ENCODE measurements around the gene NUDT13. TPM values are rescaled to one million over a fixed set of nuclear protein-coding genes. Genes with fewer than 3 reads are reported as not detected.

Gene NUDT13
- total and polyA plus RNA-seq, 10 donors: 1.4 to 3.3 (median 2.3) TPM

- Histone ChIP-seq H3K4me3 (no peak overlapping the region), H3K36me3 (peaks cover 0 to 32% (median 2%) of the 10 kb centered on the region in 6 donors), H3K9me3 (peaks cover 0 to 9% (median 3%) of the 10 kb centered on the region in 8 donors), H3K4me1 (peaks cover 0 to 17% (median 11%) of the 10 kb centered on the region in 6 donors), H3K27ac (no peak overlapping the region), H3K27me3 (replicated peaks in 1 of 7) (no peaks in the 10 kb centered on the region)
- intact Hi-C loops (cut with DNase I; ENCODE audit: low total_unique reads): no loop called here
- WGBS, 5 donors: 82 to 97% (median 88%) methylated on average over 1 of the region's 1 CpG
- DNase-seq: no peak
- no peak for TF ChIP-seq CTCF (IDR thresholded peaks at IDR 0.05 in 8 of 11, conservative IDR thresholded peaks at IDR 0.05 in 3 of 11)
- no peak for TF ChIP-seq POLR2A (IDR thresholded peaks at IDR 0.05)
- TF ChIP-seq POLR2AphosphoS5 (IDR thresholded peaks at IDR 0.05): no peak
Measured at GRCh38 chr10:73113551-73113950, 3.3 kb downstream of the NUDT13 start.

GRCh38 chr10:73116017-73116416 is 5.8 kb downstream of the NUDT13 start:
- no peak for DNase-seq
- H3K36me3 ChIP-seq: peaks cover 0 to 45% (median 2%) of the 10 kb centered on the region in 6 donors
- 91 to 100% (median 96%) methylated on average over 1 of the region's 1 CpG for WGBS, 5 donors
- H3K4me1 ChIP-seq: peaks cover 0 to 5% (median 2%) of the 10 kb centered on the region in 6 donors
- no peaks in the 10 kb centered on the region for H3K27me3 ChIP-seq (replicated peaks in 1 of 7)
- intact Hi-C loops (cut with DNase I; ENCODE audit: low total_unique reads): no loop called here
- H3K4me3 ChIP-seq: no peak overlapping the region
- no peaks in the 10 kb centered on the region for H3K9me3 ChIP-seq
- no peak overlapping the region for H3K27ac ChIP-seq
- no peak for TF ChIP-seq POLR2AphosphoS5 (IDR thresholded peaks at IDR 0.05)
- TF ChIP-seq POLR2A (IDR thresholded peaks at IDR 0.05): no peak
- no peak for TF ChIP-seq CTCF (IDR thresholded peaks at IDR 0.05 in 8 of 11, conservative IDR thresholded peaks at IDR 0.05 in 3 of 11)

GRCh38 chr10:73117976-73118743 is 7.9 kb downstream of the NUDT13 start:
- no peak for DNase-seq
- H3K36me3 ChIP-seq: peaks cover 0 to 61% (median 3%) of the 10 kb centered on the region in 6 donors
- H3K27ac ChIP-seq: no peak overlapping the region
- TF ChIP-seq POLR2A (IDR thresholded peaks at IDR 0.05) (no peak), POLR2AphosphoS5 (IDR thresholded peaks at IDR 0.05) (no peak), CTCF (IDR thresholded peaks at IDR 0.05 in 8 of 11, conservative IDR thresholded peaks at IDR 0.05 in 3 of 11) (no peak)
- 63 to 82% (median 71%) methylated on average over 5 of the region's 5 CpGs for WGBS, 5 donors
- H3K4me3 ChIP-seq: no peak overlapping the region
- intact Hi-C loops (cut with DNase I; ENCODE audit: low total_unique reads): no loop called here
- no peaks in the 10 kb centered on the region for H3K9me3 ChIP-seq
- no peaks in the 10 kb centered on the region for H3K4me1 ChIP-seq
- no peaks in the 10 kb centered on the region for H3K27me3 ChIP-seq (replicated peaks in 1 of 7)

- Histone ChIP-seq H3K9me3 (no peaks in the 10 kb centered on the region), H3K36me3 (peaks cover 0 to 73% (median 14%) of the 10 kb centered on the region in 6 donors), H3K4me3 (no peak overlapping the region), H3K4me1 (no peaks in the 10 kb centered on the region), H3K27me3 (replicated peaks in 1 of 7) (no peaks in the 10 kb centered on the region), H3K27ac (no peak overlapping the region)
- TF ChIP-seq POLR2AphosphoS5 (IDR thresholded peaks at IDR 0.05) (no peak), POLR2A (IDR thresholded peaks at IDR 0.05) (no peak), CTCF (IDR thresholded peaks at IDR 0.05 in 8 of 11, conservative IDR thresholded peaks at IDR 0.05 in 3 of 11) (no peak)
- DNase-seq: no peak
- whole genome bisulfite sequencing, 5 donors: 88 to 95% (median 94%) methylated on average over 1 of the region's 1 CpG
- intact Hi-C loops (cut with DNase I; ENCODE audit: low total_unique reads): no loop called here
Measured at GRCh38 chr10:73119457-73119856, 9.2 kb downstream of the NUDT13 start.
